Endothelial cell of umbilical vein (primary cell): ENCODE results near the gene CYFIP1. TPM values are rescaled to one million over a fixed set of nuclear protein-coding genes. Genes with fewer than 3 reads are reported as not detected.

ENCODE experiments used
- BruUV-seq: library from RNA; stranded (reverse); fragments of 400-500 nt; replicated peaks from 2 replicates; lab custom pipeline; 2021; lab: Mats Ljungman, UMichigan
- CTCF ChIA-PET: fragments of 300-600, 350-600 bp; sonication (Branson Sonifier 250); formaldehyde crosslinking; loops from one replicate; lab custom pipeline; 2021; ENCODE audit warnings: antibody characterized with exemption, inconsistent platforms; lab: Charles Lee
- POLR2A ChIA-PET: fragments of 300-600, 350-600 bp; sonication (Branson Sonifier 250); formaldehyde crosslinking; loops from one replicate; lab custom pipeline; 2021; ENCODE audit warnings: antibody characterized with exemption, inconsistent platforms; lab: Charles Lee
- DNase-seq: peaks from one replicate; pipeline ENCODE4 v3.0.0-alpha.2; 2011; ENCODE audit warnings: low read depth, low spot score
- FAIRE-seq: peaks from 2 replicates; lab custom pipeline; 2011; peaks lifted over from hg19 to GRCh38; lab: Jason Lieb, UNC
- H2AFZ ChIP-seq: 2 replicates; pipeline ENCODE4 v1.6.0; 2012; ENCODE audit warnings: low read depth, low read length, control low read depth, inconsistent platforms
- H3K27ac ChIP-seq: 2 replicates; pipeline ENCODE4 v1.5.1; 2011; ENCODE audit warnings: low read depth, mild to moderate bottlenecking, control low read depth, low read length, moderate library complexity; ENCODE audit not compliant: insufficient read depth
- H3K27me3 ChIP-seq, 2 experiments: 2 replicates each; pipeline versions ENCODE4 v1.6.0 to v1.6.1; 2011; ENCODE audit warnings: low read length in 2 of 2, mixed read lengths in 1 of 2; ENCODE audit not compliant: control insufficient read depth in 2 of 2, insufficient read depth in 2 of 2
- H3K36me3 ChIP-seq, 2 experiments: 2 replicates in 1 of 2; 3 replicates in 1 of 2; pipeline ENCODE4 v1.5.1; 2011; ENCODE audit warnings: low read length in 2 of 2, mild to moderate bottlenecking in 1 of 2, moderate library complexity in 1 of 2; ENCODE audit not compliant: control insufficient read depth in 2 of 2, insufficient read depth in 2 of 2; ENCODE audit errors: extremely low read depth in 1 of 2
- H3K4me1 ChIP-seq: 3 replicates; pipeline ENCODE4 v1.5.1; 2011; ENCODE audit warnings: mild to moderate bottlenecking, low read length; ENCODE audit not compliant: control insufficient read depth, insufficient read depth; ENCODE audit errors: extremely low read depth
- H3K4me2 ChIP-seq: 2 replicates; pipeline ENCODE4 v1.6.1; 2011; ENCODE audit warnings: low read length, control low read depth, mixed read lengths; ENCODE audit not compliant: insufficient read depth
- H3K4me3 ChIP-seq, 3 experiments: fragments of 200-600 bp in 1 of 3; sonication (generic), shearing (Covaris generic) in 1 of 3; replicated peaks in 1 of 3; 2 replicates each; pipeline ENCODE4 v1.5.1; 2011 to 2016; ENCODE audit warnings: control low read depth in 3 of 3, low read length in 3 of 3, mild to moderate bottlenecking in 2 of 3, inconsistent platforms in 1 of 3, low read depth in 1 of 3, moderate library complexity in 1 of 3; ENCODE audit not compliant: insufficient read depth in 1 of 3
- H3K79me2 ChIP-seq: 2 replicates; pipeline ENCODE4 v1.6.0; 2012; ENCODE audit warnings: low read length, inconsistent platforms; ENCODE audit not compliant: control insufficient read depth, insufficient read depth
- H3K9ac ChIP-seq: replicated peaks from 2 replicates; pipeline ENCODE3; 2011; ENCODE audit warnings: low read length, control low read depth; ENCODE audit not compliant: insufficient read depth; ENCODE audit errors: extremely low read depth
- H3K9me1 ChIP-seq: replicated peaks from 3 replicates; pipeline ENCODE4 v1.6.0; 2011; ENCODE audit warnings: mild to moderate bottlenecking, low read length; ENCODE audit not compliant: control insufficient read depth, insufficient read depth; ENCODE audit errors: extremely low read depth
- H3K9me3 ChIP-seq: replicated peaks from 2 replicates; pipeline ENCODE4 v1.5.1; 2012; ENCODE audit warnings: low read length, inconsistent platforms; ENCODE audit not compliant: control insufficient read depth, insufficient read depth
- H4K20me1 ChIP-seq: replicated peaks from 2 replicates; pipeline ENCODE3; 2011; ENCODE audit warnings: mild to moderate bottlenecking, low read length; ENCODE audit not compliant: control insufficient read depth, insufficient read depth; ENCODE audit errors: extremely low read depth
- CTCF ChIP-seq, 2 donors: IDR thresholded peaks; 1 replicate in 1 of 2; 2 replicates in 1 of 2; pipeline ENCODE4 v1.5.1; 2011; ENCODE audit warnings: low read length in 2 of 2, mild to moderate bottlenecking in 2 of 2, moderate library complexity in 2 of 2, control low read depth in 1 of 2, inconsistent platforms in 1 of 2, low read depth in 1 of 2; ENCODE audit not compliant: insufficient read depth in 1 of 2; ENCODE audit errors: extremely low read depth in 1 of 2
- EZH2 ChIP-seq: IDR thresholded peaks from 2 replicates; pipeline ENCODE4 v1.6.1; 2012; ENCODE audit warnings: borderline replicate concordance, low read depth, mild to moderate bottlenecking, moderate library complexity, low read length, inconsistent platforms; ENCODE audit not compliant: severe bottlenecking
- FOS ChIP-seq: IDR thresholded peaks from 2 replicates; pipeline ENCODE4 v1.6.1; 2011; ENCODE audit warnings: mild to moderate bottlenecking, low read length, moderate library complexity, borderline replicate concordance; ENCODE audit not compliant: insufficient read depth
- GATA2 ChIP-seq: IDR thresholded peaks from 2 replicates; pipeline ENCODE4 v1.7.0; 2011; ENCODE audit warnings: low read depth, mild to moderate bottlenecking, moderate library complexity, mixed read lengths, low read length; ENCODE audit not compliant: insufficient read length, insufficient read depth
- MAX ChIP-seq: IDR thresholded peaks from 2 replicates; pipeline ENCODE4 v1.6.1; 2011; ENCODE audit not compliant: insufficient read depth, insufficient read length
- MYC ChIP-seq: IDR thresholded peaks from one replicate; pipeline ENCODE4 v1.6.1; 2011; ENCODE audit warnings: mild to moderate bottlenecking, low read depth, low read length
- POLR2AphosphoS5 ChIP-seq: IDR thresholded peaks from 2 replicates; pipeline ENCODE4 v1.6.1; 2012; ENCODE audit warnings: low read depth, mild to moderate bottlenecking, control low read depth, low read length, moderate library complexity; ENCODE audit not compliant: insufficient read depth
- dilution Hi-C: fragments of 300-500 bp; cut with MboI; formaldehyde crosslinking; loops from one replicate; pipeline ENCODE4 v1.15.0; 2019; ENCODE audit warnings: low sequenced_read_pairs; ENCODE audit not compliant: extremely low pct_ligation_motif_present
- intact Hi-C: fragments of 100-400 bp; cut with micrococcal nuclease; formaldehyde crosslinking; loops from one replicate; pipeline ENCODE4 v1.10.0; 2022
- polyA plus RNA-seq, 4 experiments: library from polyadenylated mRNA; depleted of rRNA in 3 of 4; stranded (reverse) in 3 of 4; unstranded in 1 of 4; fragments of >200 nt; gene quantifications; 2 replicates each; pipeline versions ENCODE4 v1.2.1 to v1.2.3, GENCODE V29; 2011 to 2012; ENCODE audit warnings: missing spikeins in 1 of 4
- total RNA-seq: library from RNA; stranded (reverse); gene quantifications from 2 replicates; pipeline ENCODE4 v1.2.3, GENCODE V29; 2021

CYFIP1 gene
- total and polyA plus RNA-seq, 2 donors (not counting 3 experiments of a cell fraction or from before 2014, with no cell fraction given), result 81.4 to 158 TPM

- Histone ChIP-seq H3K9ac (no peak overlapping the region), H3K4me2 (no peak overlapping the region), H2AFZ (no peak overlapping the region), H3K27me3 (no peaks in the 10 kb centered on the region), H3K4me3 (no peak overlapping the region), H4K20me1 (no peaks in the 10 kb centered on the region), H3K4me1 (peaks cover 21% of the 10 kb centered on the region), H3K9me3 (no peaks in the 10 kb centered on the region), H3K9me1 (no peaks in the 10 kb centered on the region), H3K27ac (no peak overlapping the region), H3K36me3 (peaks cover 11 to 15% of the 10 kb centered on the region in 2 experiments), H3K79me2 (peaks cover 39% of the 10 kb centered on the region)
- no TSS peak for BruUV-seq
- no peak for FAIRE-seq
- dilution Hi-C loops, result no loop called here
- no peak for DNase-seq
- no peak for TF ChIP-seq FOS
- no peak for TF ChIP-seq EZH2
- TF ChIP-seq CTCF (IDR thresholded peaks at IDR 0.05; ENCODE audit: extremely low read depth in 1 of 2, insufficient read depth in 1 of 2, low read depth in 1 of 2, low read length in 2 of 2), result no peak
- no peak for TF ChIP-seq MYC
- no peak for TF ChIP-seq POLR2AphosphoS5
- TF ChIP-seq MAX, result no peak
- no peak for TF ChIP-seq GATA2
- intact Hi-C loops, result no loop called here
- ChIA-PET CTCF (interaction anchor here (1.4 kb wide), 1 partner anchor 14 kb away, joined by 4 read pairs; no protein-coding TSS in a partner anchor), POLR2A (no interaction called here)
These were observed 32.8 kb downstream of the CYFIP1 start for GRCh38 chr15:22947101-22948000.
